HT-29 (cell line): ENCODE data around the gene POU2AF3. TPM values are rescaled to one million over a fixed set of nuclear protein-coding genes. Genes with fewer than 3 reads are reported as not detected.
"Not testable (repeated sequence)": the region's sequence is repeated elsewhere in the genome, so short reads cannot be mapped to it uniquely, and the experiment has no call there.

ENCODE experiments used
- DNase-seq: peaks from one replicate; pipeline ENCODE4 v3.0.0-alpha.2; 2015; ENCODE audit warnings: low spot score
- total RNA-seq: library from RNA; depleted of rRNA; stranded (reverse); fragments of >200 nt; shearing (Covaris generic); gene quantifications from 2 replicates; pipeline ENCODE4 v1.2.3, GENCODE V29; 2014

POU2AF3 gene
- total RNA-seq, 1 experiment from 2014 or later, result 23.0 TPM

- no peak for DNase-seq
Observed at GRCh38 chr11:111301004-111301841, 2.9 kb downstream of the POU2AF3 start.

DNA sequence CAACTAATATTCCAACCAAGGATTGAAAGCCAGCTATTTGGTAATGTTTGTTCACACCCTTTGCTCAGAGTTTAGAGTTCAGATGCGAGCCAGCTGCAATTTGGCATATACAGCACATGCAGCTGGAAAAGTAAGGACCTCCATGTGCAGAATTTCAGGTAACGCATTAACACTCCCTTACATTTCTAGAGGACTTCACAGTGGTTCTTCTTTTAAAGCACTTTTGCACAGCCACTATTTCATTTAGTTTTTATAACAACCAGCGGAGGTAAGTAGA lies 3.4 kb downstream of the POU2AF3 start:
- no peak for DNase-seq

DNA sequence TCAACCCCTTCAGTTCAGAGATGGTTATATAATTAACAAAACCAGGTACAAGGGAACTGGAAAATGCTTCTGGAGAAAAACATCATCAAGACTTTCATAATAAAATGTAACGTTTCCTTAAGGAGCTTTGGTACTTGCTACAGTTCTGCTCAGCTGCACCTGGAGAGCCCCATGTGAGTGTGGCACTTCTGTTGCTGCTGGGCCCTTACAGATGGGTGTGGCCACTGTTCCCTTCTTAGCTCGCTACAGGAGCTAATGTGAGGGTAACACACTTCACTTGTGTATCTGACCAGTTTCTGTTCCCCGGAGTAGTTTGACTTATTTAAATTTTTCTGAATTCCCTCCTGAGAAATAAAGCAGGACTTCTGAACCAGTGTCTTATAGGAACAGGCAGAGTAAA lies 4.0 kb downstream of the POU2AF3 start:
- DNase-seq, result peak; percentile 42

GRCh38 chr11:111303461-111303860 lies 5.1 kb downstream of the POU2AF3 start:
- peak; percentile 92 for DNase-seq

- no peak for DNase-seq
Observed at GRCh38 chr11:111305162-111305802, 6.9 kb downstream of the POU2AF3 start.

DNA sequence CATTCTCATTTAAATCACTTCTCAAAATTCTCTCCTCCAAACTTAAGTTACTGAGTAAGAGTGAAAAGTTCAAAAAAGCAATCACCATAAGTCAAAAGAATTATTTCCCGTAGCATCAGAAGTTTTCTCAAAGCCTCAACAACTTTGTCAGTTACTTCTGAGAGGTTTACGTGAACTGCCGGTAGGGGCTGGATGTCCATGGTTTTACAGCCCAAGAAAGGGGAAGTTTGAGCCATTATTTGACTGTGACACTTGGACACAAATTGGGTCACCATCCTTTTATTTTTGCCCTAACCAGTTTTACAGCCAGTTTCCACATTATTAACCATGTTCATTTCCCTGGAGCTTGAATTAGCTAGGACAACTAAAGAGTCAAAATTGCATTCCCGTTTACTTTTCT lies 7.5 kb downstream of the POU2AF3 start:
- no peak for DNase-seq

GRCh38 chr11:111306321-111306720 lies 8.0 kb downstream of the POU2AF3 start:
- no peak for DNase-seq

- DNase-seq, result peak; percentile 57
Observed at GRCh38 chr11:111307472-111308108, 9.2 kb downstream of the POU2AF3 start.

GRCh38 chr11:111308140-111308539 lies 9.8 kb downstream of the POU2AF3 start:
- peak; percentile 93 for DNase-seq

- no peak for DNase-seq
Observed at GRCh38 chr11:111309215-111309915, 11.0 kb downstream of the POU2AF3 start.

DNA sequence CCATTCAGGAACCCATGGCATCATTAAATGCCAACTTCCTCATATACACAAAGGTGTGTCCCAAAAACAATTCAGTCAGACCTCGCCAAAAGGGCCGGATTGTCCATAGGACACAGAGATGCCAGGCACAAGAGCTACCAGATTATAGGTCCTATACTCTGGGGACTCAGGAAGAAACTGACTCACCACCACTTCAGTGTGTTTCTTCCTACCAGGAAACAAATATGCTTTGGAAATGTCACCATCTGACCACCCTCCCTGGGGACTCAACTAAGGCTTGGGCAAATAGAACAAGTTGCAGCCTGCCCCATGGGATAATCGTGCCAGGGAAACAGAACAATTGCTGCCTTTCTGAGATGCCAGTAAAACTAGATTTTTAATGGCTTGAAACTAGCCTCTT lies 11.7 kb downstream of the POU2AF3 start:
- DNase-seq, result peak; percentile 76

GRCh38 chr11:111310723-111311122 lies 12.4 kb downstream of the POU2AF3 start:
- DNase-seq, result peak; percentile 33

DNA sequence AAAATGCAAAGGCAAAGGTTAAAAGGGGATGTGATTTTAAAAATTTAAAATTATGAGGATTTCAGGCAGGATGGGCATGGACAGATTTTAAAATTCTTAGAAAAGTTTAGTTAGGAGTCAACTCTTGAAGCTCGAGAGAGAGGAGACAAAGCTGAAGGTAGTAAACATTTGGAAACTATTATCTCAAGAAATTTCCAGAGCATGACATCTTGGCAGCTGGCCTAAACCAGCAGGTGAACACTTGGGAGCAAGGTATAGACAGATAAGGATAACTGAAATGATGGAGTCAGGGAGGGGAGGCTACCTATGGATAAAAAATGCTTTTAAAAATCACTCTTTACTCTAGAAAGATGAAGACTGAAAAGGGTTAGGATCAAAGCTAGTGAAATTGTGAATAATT lies 13.7 kb downstream of the POU2AF3 start:
- no peak for DNase-seq

GRCh38 chr11:111319296-111319695 lies 20.9 kb downstream of the POU2AF3 start:
- DNase-seq, result no peak

DNA sequence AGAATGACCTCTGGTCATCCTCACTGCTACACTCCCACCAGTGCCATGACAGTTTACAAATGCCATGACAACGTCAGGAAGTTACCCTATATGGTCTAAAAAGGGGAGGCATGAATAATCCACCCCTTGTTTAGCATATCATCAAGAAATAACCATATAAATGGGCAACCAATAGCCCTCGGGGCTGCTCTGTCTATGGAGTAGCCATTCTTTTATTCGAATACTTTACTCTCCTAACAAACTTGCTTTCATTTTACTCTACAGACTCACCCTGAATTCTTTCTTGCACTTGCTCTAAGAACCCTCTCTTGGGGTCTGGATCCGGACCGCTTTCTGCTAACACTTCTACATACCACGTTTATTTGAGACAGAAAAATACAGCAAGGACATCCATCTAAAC lies 21.9 kb downstream of the POU2AF3 start:
- not testable (repeated sequence) for DNase-seq

DNA sequence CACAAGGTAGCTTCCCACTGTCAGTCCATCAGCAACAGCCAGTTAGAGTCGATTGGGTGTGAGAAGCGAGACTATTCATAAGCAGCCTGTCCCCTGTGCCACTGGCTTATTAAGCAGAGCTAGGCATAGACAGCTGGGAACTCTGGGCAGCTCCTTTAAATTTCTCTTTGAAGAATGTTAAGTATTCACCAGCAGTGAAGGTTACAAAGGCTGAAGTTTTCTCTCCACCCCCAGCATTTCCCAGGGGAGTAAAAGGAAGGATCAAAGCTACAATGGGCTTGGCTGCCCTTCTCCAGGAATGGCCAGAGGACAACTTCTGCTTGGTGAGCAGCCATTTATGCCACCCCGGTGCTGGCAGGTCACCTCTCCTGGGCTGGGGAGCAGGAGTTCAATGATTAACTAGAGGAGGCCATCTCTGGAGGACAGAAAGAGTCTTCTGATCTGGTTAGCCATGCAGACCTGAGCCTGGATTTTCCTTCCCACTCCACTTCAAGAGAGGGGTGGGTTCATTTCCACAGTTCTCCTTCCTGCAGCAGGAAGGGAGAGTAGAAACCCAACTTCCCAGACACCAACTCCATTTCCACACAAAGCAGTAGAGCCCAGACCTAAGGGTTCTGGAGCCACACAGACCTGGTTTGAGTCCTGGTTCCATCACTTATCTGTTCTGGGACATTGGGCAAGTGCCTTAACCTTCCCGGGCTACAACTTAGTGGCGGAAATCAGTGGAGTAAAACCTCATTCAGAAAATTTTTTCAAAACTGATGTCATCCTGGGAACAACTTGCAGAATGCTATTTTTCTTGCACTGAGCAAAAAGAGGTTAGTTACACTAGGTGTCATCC lies 22.6 kb downstream of the POU2AF3 start:
- DNase-seq, result no peak

DNA sequence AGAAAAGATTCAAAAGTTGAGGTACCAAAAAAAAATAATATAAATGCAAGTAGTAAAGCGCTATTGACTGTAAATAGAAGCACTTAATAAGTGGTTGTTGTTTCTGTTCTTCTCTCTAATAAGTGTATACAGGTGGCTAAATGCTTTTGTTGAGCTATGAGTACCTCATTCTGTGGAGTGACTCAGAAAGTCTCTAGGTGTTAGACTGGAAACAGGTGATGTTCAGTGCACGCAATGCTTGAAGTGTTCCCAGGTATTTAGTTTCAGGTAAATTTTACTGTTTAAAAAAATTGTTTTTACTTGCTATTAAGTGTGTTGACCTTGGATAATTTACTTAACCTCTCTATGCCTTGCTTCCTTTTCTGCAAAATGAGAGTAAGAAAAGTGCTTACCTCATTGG lies 24.2 kb downstream of the POU2AF3 start:
- DNase-seq, result no peak

- no peak for DNase-seq
Observed at GRCh38 chr11:111324277-111324720, 26.0 kb downstream of the POU2AF3 start.

- no peak for DNase-seq
Observed at GRCh38 chr11:111325259-111325658, 26.9 kb downstream of the POU2AF3 start.

DNA sequence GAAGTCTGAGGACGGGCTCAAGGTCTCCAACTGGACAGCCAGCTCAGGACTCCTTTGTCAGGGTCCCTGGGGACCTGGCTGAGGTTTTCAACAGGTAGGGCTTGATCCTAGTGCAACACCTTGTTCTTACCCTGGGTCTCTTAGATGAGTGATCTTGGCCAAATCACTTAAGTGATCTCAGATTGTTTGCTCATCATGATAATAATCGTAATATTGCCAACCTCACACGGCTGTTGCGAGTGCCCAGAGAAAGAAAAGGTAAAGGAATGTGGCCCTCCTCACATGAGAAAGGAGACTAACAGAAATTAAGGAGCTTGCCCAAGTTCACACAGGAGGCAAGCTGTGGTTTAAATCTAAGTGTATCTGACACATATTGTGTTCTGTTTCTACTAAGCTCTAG lies 28.5 kb downstream of the POU2AF3 start:
- no peak for DNase-seq

- DNase-seq, result peak; percentile 75
Observed at GRCh38 chr11:111327908-111328624, 29.7 kb downstream of the POU2AF3 start.
